HCT116 (cell line): ENCODE measurements around the gene PDZRN4. TPM values are rescaled to one million over a fixed set of nuclear protein-coding genes. Genes with fewer than 3 reads are reported as not detected.

Experiments
- ATAC-seq: fragments of 200-7000 bp; cut with Tn5 transposase; 2 replicates; pipeline ENCODE4 v1.9.1; 2020; ENCODE audit warnings: mild to moderate bottlenecking, moderate library complexity
- BruUV-seq: library from RNA; stranded (reverse); fragments of 400-500 nt; replicated peaks from 2 replicates; lab custom pipeline; 2021; lab: Mats Ljungman, UMichigan
- CTCF ChIA-PET: fragments of 300-600 bp; sonication (Branson Sonifier 250); formaldehyde crosslinking; loops from one replicate; lab custom pipeline; 2021; ENCODE audit warnings: antibody characterized with exemption; lab: Charles Lee
- POLR2A ChIA-PET: fragments of 300-600, 350-600 bp; sonication (Branson Sonifier 250); formaldehyde crosslinking; loops from one replicate; lab custom pipeline; 2021; ENCODE audit warnings: antibody characterized with exemption; lab: Charles Lee
- RAD21 ChIA-PET, 2 experiments: fragments of 300-600 bp; sonication (Branson Sonifier 250); formaldehyde crosslinking; loops; one replicate each; lab custom pipeline; 2023; ENCODE audit warnings: low total read pairs in 2 of 2; ENCODE audit not compliant: uncharacterized antibody in 2 of 2, unreplicated experiment in 2 of 2, low non-redundant PET in 1 of 2; lab: Charles Lee
- DNase-seq: peaks from one replicate; pipeline ENCODE4 v3.0.0-alpha.2; 2010; ENCODE audit warnings: low read depth, low spot score
- H2AFZ ChIP-seq: fragments of 200-600 bp; shearing (Covaris generic), sonication (generic); 2 replicates; pipeline ENCODE4 v1.6.1; 2017; ENCODE audit warnings: low read depth, mixed run types, mixed read lengths, antibody characterized with exemption, low read length; ENCODE audit not compliant: poor library complexity, severe bottlenecking
- H3K27ac ChIP-seq: 2 replicates; pipeline ENCODE4 v1.5.1; 2012; ENCODE audit warnings: low read depth, low read length
- H3K27me3 ChIP-seq: fragments of 200-600 bp; sonication (generic); 2 replicates; pipeline ENCODE4 v1.6.1; 2016; ENCODE audit warnings: mixed run types, low read length, mixed read lengths; ENCODE audit not compliant: insufficient read depth
- H3K36me3 ChIP-seq, 2 experiments: fragments of 200-500 bp in 1 of 2; fragments of 200-600 bp in 1 of 2; sonication (Bioruptor generic) in 1 of 2; sonication (generic) in 1 of 2; 2 replicates each; pipeline versions ENCODE4 v1.5.1 to v1.6.1; 2014 to 2016; ENCODE audit warnings: low read length in 2 of 2, inconsistent platforms in 1 of 2, mixed read lengths in 1 of 2, mixed run types in 1 of 2; ENCODE audit not compliant: insufficient read depth in 2 of 2, control insufficient read depth in 1 of 2
- H3K4me1 ChIP-seq, 2 experiments: fragments of 200-600 bp in 1 of 2; sonication (generic) in 1 of 2; 2 replicates each; pipeline versions ENCODE4 v1.5.1 to v1.6.1; 2012 to 2017; ENCODE audit warnings: low read length in 2 of 2, inconsistent platforms in 1 of 2, mild to moderate bottlenecking in 1 of 2, mixed read lengths in 1 of 2, mixed run types in 1 of 2, moderate library complexity in 1 of 2; ENCODE audit not compliant: insufficient read depth in 2 of 2, control insufficient read depth in 1 of 2
- H3K4me2 ChIP-seq: fragments of 200-600 bp; sonication (generic); 2 replicates; pipeline ENCODE4 v1.6.1; 2017; ENCODE audit warnings: mixed run types, low read length, mixed read lengths
- H3K4me3 ChIP-seq, 2 experiments: fragments of 200-600 bp in 1 of 2; sonication (generic) in 1 of 2; replicated peaks in 1 of 2; 2 replicates each; pipeline ENCODE4 v1.5.1; 2011 to 2016; ENCODE audit warnings: low read length in 2 of 2, control low read depth in 1 of 2, low read depth in 1 of 2, mild to moderate bottlenecking in 1 of 2, mixed read lengths in 1 of 2, mixed run types in 1 of 2
- H3K79me2 ChIP-seq: fragments of 200-600 bp; sonication (generic); 2 replicates; pipeline ENCODE4 v1.6.1; 2017; ENCODE audit warnings: mild to moderate bottlenecking, mixed run types, low read length, moderate library complexity, mixed read lengths; ENCODE audit not compliant: insufficient read depth
- H3K9ac ChIP-seq: fragments of 200-600 bp; sonication (generic); 2 replicates; pipeline ENCODE4 v1.6.1; 2016; ENCODE audit warnings: low read length, mixed read lengths
- H3K9me2 ChIP-seq: fragments of 200-600 bp; sonication (generic), shearing (Covaris generic); 2 replicates; pipeline ENCODE4 v1.6.1; 2017; ENCODE audit warnings: mixed run types, mild to moderate bottlenecking, moderate library complexity; ENCODE audit not compliant: insufficient read depth
- H3K9me3 ChIP-seq, 2 experiments: fragments of 200-500 bp in 1 of 2; fragments of 200-600 bp in 1 of 2; sonication (Bioruptor generic) in 1 of 2; sonication (generic) in 1 of 2; 2 replicates each; pipeline ENCODE4 v1.6.1; 2014 to 2017; ENCODE audit warnings: low read length in 2 of 2, mixed read lengths in 2 of 2, inconsistent platforms in 1 of 2, low read depth in 1 of 2, mild to moderate bottlenecking in 1 of 2, mixed run types in 1 of 2, moderate library complexity in 1 of 2; ENCODE audit not compliant: control insufficient read depth in 1 of 2, insufficient read depth in 1 of 2
- H4K20me1 ChIP-seq: fragments of 200-600 bp; sonication (generic), shearing (Covaris generic); 2 replicates; pipeline ENCODE4 v1.6.1; 2017; ENCODE audit warnings: mixed run types, mild to moderate bottlenecking, moderate library complexity; ENCODE audit not compliant: insufficient read depth
- ATF3 ChIP-seq: IDR thresholded peaks from 2 replicates; pipeline ENCODE4 v1.6.1; 2012
- CBX3 ChIP-seq: IDR thresholded peaks from 2 replicates; pipeline ENCODE4 v1.6.1; 2012; ENCODE audit warnings: low read depth
- CEBPB ChIP-seq: IDR thresholded peaks from 2 replicates; pipeline ENCODE4 v1.6.1; 2012; ENCODE audit warnings: low read depth
- CTCF ChIP-seq, 3 experiments: fragments of 200-600 bp in 1 of 3; sonication (generic) in 1 of 3; IDR thresholded peaks in 2 of 3; conservative IDR thresholded peaks in 1 of 3; 2 replicates each; pipeline ENCODE4 v1.5.1; 2012 to 2017; ENCODE audit warnings: low read depth in 2 of 3, low read length in 2 of 3, antibody characterized with exemption in 1 of 3, borderline replicate concordance in 1 of 3, control low read depth in 1 of 3, mild to moderate bottlenecking in 1 of 3, mixed read lengths in 1 of 3, mixed run types in 1 of 3, moderate library complexity in 1 of 3; ENCODE audit not compliant: insufficient read depth in 1 of 3
- EGR1 ChIP-seq: IDR thresholded peaks from 2 replicates; pipeline ENCODE4 v1.6.1; 2012; ENCODE audit warnings: low read depth
- ELF1 ChIP-seq: IDR thresholded peaks from 2 replicates; pipeline ENCODE4 v1.6.1; 2012; ENCODE audit warnings: low read depth, borderline replicate concordance
- EZH2 ChIP-seq: fragments of 200-600 bp; sonication (generic); IDR thresholded peaks from 2 replicates; pipeline ENCODE4 v1.6.1; 2017; ENCODE audit warnings: antibody characterized with exemption, mixed run types
- FOSL1 ChIP-seq: IDR thresholded peaks from 2 replicates; pipeline ENCODE4 v1.6.1; 2012; ENCODE audit warnings: low read depth
- JUND ChIP-seq: IDR thresholded peaks from 2 replicates; pipeline ENCODE4 v1.6.1; 2012
- MAX ChIP-seq: IDR thresholded peaks from 2 replicates; pipeline ENCODE4 v1.6.1; 2012
- POLR2A ChIP-seq: IDR thresholded peaks from 2 replicates; pipeline ENCODE4 v1.7.0; 2011; ENCODE audit warnings: borderline replicate concordance; ENCODE audit not compliant: insufficient read depth, insufficient read length; ENCODE audit errors: extremely low read depth
- RAD21 ChIP-seq: IDR thresholded peaks from 2 replicates; pipeline ENCODE4 v1.6.1; 2012; ENCODE audit warnings: low read depth, mild to moderate bottlenecking
- SIN3A ChIP-seq: IDR thresholded peaks from 2 replicates; pipeline ENCODE4 v1.6.1; 2012; ENCODE audit warnings: low read depth
- SP1 ChIP-seq: IDR thresholded peaks from 2 replicates; pipeline ENCODE4 v1.6.1; 2012; ENCODE audit warnings: low read depth
- SRF ChIP-seq: IDR thresholded peaks from 2 replicates; pipeline ENCODE4 v1.6.1; 2012; ENCODE audit warnings: low read depth
- TCF7L2 ChIP-seq: IDR thresholded peaks from 2 replicates; pipeline ENCODE4 v1.7.0; 2011; ENCODE audit warnings: borderline replicate concordance, inconsistent platforms; ENCODE audit not compliant: insufficient read depth, insufficient read length; ENCODE audit errors: extremely low read depth
- ZBTB33 ChIP-seq: IDR thresholded peaks from 2 replicates; pipeline ENCODE4 v1.6.1; 2011; ENCODE audit warnings: mild to moderate bottlenecking, low read length, moderate library complexity; ENCODE audit not compliant: insufficient replicate concordance; ENCODE audit errors: extremely low read depth
- intact Hi-C: fragments of 100-400 bp; cut with micrococcal nuclease; formaldehyde crosslinking; loops from 2 replicates; pipeline ENCODE4 v1.10.0; 2022
- total RNA-seq: library from RNA; stranded (reverse); gene quantifications from one replicate; pipeline ENCODE4 v1.2.1, GENCODE V29; 2021; ENCODE audit not compliant: unreplicated experiment

The PDZRN4 gene
- total RNA-seq, 1 experiment from 2014 or later: not detected

- H3K27ac ChIP-seq: no peak overlapping the region
- H4K20me1 ChIP-seq: no peaks in the 10 kb centered on the region
- no peak for DNase-seq
- H3K4me2 ChIP-seq: no peak overlapping the region
- ATAC-seq: no peak
- H3K79me2 ChIP-seq: no peaks in the 10 kb centered on the region
- H3K36me3 ChIP-seq: no peaks in the 10 kb centered on the region
- ChIA-PET CTCF (no interaction called here), POLR2A (no interaction called here), RAD21 (no interaction called here)
- BruUV-seq: no TSS peak
- no peaks in the 10 kb centered on the region for H3K4me1 ChIP-seq
- H3K9ac ChIP-seq: no peak overlapping the region
- no peak overlapping the region for H2AFZ ChIP-seq
- no peaks in the 10 kb centered on the region for H3K9me3 ChIP-seq
- intact Hi-C loops: no loop called here
- H3K9me2 ChIP-seq: no peaks in the 10 kb centered on the region
- TF ChIP-seq ELF1 (no peak), ZBTB33 (no peak), SIN3A (no peak), POLR2A (no peak), ATF3 (no peak), FOSL1 (no peak), TCF7L2 (no peak), EGR1 (no peak), EZH2 (no peak), SRF (no peak), RAD21 (no peak), CBX3 (no peak), MAX (no peak), SP1 (no peak), CEBPB (no peak), JUND (no peak), CTCF (IDR thresholded peaks at IDR 0.05 in 2 of 3, conservative IDR thresholded peaks at IDR 0.05 in 1 of 3; ENCODE audit: borderline replicate concordance in 1 of 3, insufficient read depth in 1 of 3, low read depth in 2 of 3, low read length in 2 of 3) (no peak)
- H3K4me3 ChIP-seq: no peak overlapping the region
- no peaks in the 10 kb centered on the region for H3K27me3 ChIP-seq
Measured at GRCh38 chr12:41509271-41510055, 321.3 kb downstream of the PDZRN4 start.
